ENCODE data around the gene LAMP5.

The LAMP5 gene

DNA sequence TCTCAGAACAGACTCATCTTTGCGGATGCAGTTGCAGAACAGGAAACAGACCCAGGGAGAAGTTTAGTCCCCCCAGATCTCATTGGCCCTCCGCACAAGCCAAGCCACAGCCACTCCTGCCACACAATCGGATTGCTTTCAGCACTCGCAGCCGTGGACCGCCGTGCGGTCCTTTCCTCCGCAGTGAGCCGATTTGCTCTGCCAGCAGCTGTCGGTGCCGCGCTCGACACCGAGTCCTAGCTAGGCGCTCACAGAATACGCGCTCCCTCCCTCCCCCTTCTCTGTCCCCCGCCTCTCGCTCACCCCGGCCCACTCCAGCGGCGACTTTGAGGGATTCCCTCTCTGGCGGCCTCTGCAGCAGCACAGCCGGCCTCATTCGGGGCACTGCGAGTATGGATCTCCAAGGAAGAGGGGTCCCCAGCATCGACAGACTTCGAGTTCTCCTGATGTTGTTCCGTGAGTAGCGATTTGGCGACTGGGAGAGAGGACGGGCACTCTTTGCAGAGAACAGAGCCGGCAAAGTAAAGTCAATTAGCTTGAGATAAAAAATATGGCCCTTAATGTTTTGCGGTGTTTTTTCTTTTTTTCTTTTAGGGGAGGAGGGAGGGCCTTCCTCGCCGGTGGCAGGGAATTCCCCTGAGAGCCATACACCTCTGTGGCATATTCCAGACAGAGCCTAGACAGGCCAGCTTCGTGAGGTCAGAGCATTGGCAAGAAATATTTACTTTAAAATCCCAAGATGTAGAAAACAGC lies at the start of gene LAMP5:
Gene LAMP5 (plus strand): TSS at position 130 of the 753 bp plus-strand sequence. CDS start 263 bp downstream, at position 393.
- no peaks in the 10 kb centered on the region for H3K36me3 ChIP-seq (ENCODE audit: control insufficient read depth in 2 of 2, insufficient read depth in 2 of 2, low read length in 2 of 2)
- H3K27ac ChIP-seq (ENCODE audit: low read depth in 2 of 2, low read length in 2 of 2), result no peak within 1 kb of the TSS
- no peaks in the 10 kb centered on the region for H3K4me1 ChIP-seq (ENCODE audit: control insufficient read depth in 2 of 2, insufficient read depth in 2 of 2, low read length in 2 of 2)
- no peak within 1 kb of the TSS for H3K9ac ChIP-seq (ENCODE audit: low read depth in 1 of 2, low read length in 2 of 2)
- no peaks in the 10 kb centered on the region for H3K9me3 ChIP-seq (ENCODE audit: control insufficient read depth in 2 of 2, low read length in 2 of 2)
- H3K27me3 ChIP-seq (ENCODE audit: control insufficient read depth in 2 of 2, insufficient read depth in 2 of 2, low read length in 2 of 2), result peaks cover 31 to 36% of the 10 kb centered on the region in 2 donors
- peak within 1 kb of the TSS in 1 of 2 donors; percentile 2 for H3K4me3 ChIP-seq (ENCODE audit: low read length in 2 of 2)

GRCh38 chr20:9467995-9468394 lies 46.4 kb upstream of the LAMP5 start:
- Histone ChIP-seq H3K4me3 (ENCODE audit: low read length in 2 of 2) (no peak overlapping the region), H3K9me3 (ENCODE audit: control insufficient read depth in 2 of 2, low read length in 2 of 2) (no peaks in the 10 kb centered on the region), H3K36me3 (ENCODE audit: control insufficient read depth in 2 of 2, insufficient read depth in 2 of 2, low read length in 2 of 2) (peaks cover 0 to 11% of the 10 kb centered on the region in 2 donors), H3K27ac (ENCODE audit: low read depth in 2 of 2, low read length in 2 of 2) (no peak overlapping the region), H3K27me3 (ENCODE audit: control insufficient read depth in 2 of 2, insufficient read depth in 2 of 2, low read length in 2 of 2) (no peaks in the 10 kb centered on the region), H3K9ac (ENCODE audit: low read depth in 1 of 2, low read length in 2 of 2) (no peak overlapping the region), H3K4me1 (ENCODE audit: control insufficient read depth in 2 of 2, insufficient read depth in 2 of 2, low read length in 2 of 2) (no peaks in the 10 kb centered on the region)

- H3K27ac ChIP-seq (ENCODE audit: low read depth in 2 of 2, low read length in 2 of 2), result peak overlapping the region in 1 of 2 donors; percentile 12
- H3K9me3 ChIP-seq (ENCODE audit: control insufficient read depth in 2 of 2, low read length in 2 of 2), result no peaks in the 10 kb centered on the region
- H3K4me3 ChIP-seq (ENCODE audit: low read length in 2 of 2), result no peak overlapping the region
- peaks cover 4 to 29% of the 10 kb centered on the region in 2 donors for H3K36me3 ChIP-seq (ENCODE audit: control insufficient read depth in 2 of 2, insufficient read depth in 2 of 2, low read length in 2 of 2)
- no peaks in the 10 kb centered on the region for H3K27me3 ChIP-seq (ENCODE audit: control insufficient read depth in 2 of 2, insufficient read depth in 2 of 2, low read length in 2 of 2)
- no peak overlapping the region for H3K9ac ChIP-seq (ENCODE audit: low read depth in 1 of 2, low read length in 2 of 2)
- no peaks in the 10 kb centered on the region for H3K4me1 ChIP-seq (ENCODE audit: control insufficient read depth in 2 of 2, insufficient read depth in 2 of 2, low read length in 2 of 2)
Measured at GRCh38 chr20:9474835-9475415, 39.5 kb upstream of the LAMP5 start.

DNA sequence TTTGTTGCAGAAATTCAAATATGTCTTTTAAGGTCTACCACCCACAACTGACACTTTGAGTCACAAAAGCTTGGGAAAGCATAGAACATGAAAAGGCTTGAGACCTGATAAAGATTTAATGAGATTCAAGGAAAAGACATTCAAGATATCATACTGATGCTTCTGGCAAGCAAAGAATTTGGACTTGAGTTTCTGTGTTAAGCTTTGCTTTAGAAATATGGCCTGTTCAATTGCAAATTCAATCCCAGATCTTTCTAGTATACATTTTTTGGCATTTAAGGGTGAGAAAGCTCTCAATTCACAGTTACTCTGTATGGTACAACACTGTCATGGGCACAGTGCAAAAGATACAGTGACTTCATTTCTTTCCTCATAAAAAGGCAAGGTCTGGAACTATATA lies 38.9 kb upstream of the LAMP5 start:
- no peak overlapping the region for H3K4me3 ChIP-seq (ENCODE audit: low read length in 2 of 2)
- H3K9ac ChIP-seq (ENCODE audit: low read depth in 1 of 2, low read length in 2 of 2), result no peak overlapping the region
- H3K27me3 ChIP-seq (ENCODE audit: control insufficient read depth in 2 of 2, insufficient read depth in 2 of 2, low read length in 2 of 2), result no peaks in the 10 kb centered on the region
- no peaks in the 10 kb centered on the region for H3K9me3 ChIP-seq (ENCODE audit: control insufficient read depth in 2 of 2, low read length in 2 of 2)
- no peak overlapping the region for H3K27ac ChIP-seq (ENCODE audit: low read depth in 2 of 2, low read length in 2 of 2)
- H3K36me3 ChIP-seq (ENCODE audit: control insufficient read depth in 2 of 2, insufficient read depth in 2 of 2, low read length in 2 of 2), result peaks cover 4 to 29% of the 10 kb centered on the region in 2 donors
- no peaks in the 10 kb centered on the region for H3K4me1 ChIP-seq (ENCODE audit: control insufficient read depth in 2 of 2, insufficient read depth in 2 of 2, low read length in 2 of 2)

DNA sequence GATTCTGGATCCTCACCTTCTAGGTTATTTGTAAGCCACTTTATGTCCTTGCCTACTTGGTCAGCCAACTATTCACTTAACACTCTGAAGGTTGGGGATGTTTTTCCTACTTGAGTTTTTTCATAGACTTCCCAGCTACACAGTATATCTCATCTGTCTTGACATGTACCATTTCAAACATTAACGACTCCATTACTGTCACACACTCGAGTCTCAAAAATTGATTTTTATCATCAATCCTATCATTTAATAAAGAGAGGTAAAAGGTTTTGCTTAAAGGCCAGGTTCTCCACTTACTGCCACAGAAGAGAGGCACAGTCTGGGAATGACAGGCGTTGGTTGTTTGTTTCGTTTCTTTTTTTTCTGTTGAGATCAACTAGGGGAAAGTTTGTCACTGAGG lies 38.2 kb upstream of the LAMP5 start:
- Histone ChIP-seq H3K27me3 (ENCODE audit: control insufficient read depth in 2 of 2, insufficient read depth in 2 of 2, low read length in 2 of 2) (no peaks in the 10 kb centered on the region), H3K9ac (ENCODE audit: low read depth in 1 of 2, low read length in 2 of 2) (no peak overlapping the region), H3K9me3 (ENCODE audit: control insufficient read depth in 2 of 2, low read length in 2 of 2) (no peaks in the 10 kb centered on the region), H3K36me3 (ENCODE audit: control insufficient read depth in 2 of 2, insufficient read depth in 2 of 2, low read length in 2 of 2) (peaks cover 4 to 29% of the 10 kb centered on the region in 2 donors), H3K27ac (ENCODE audit: low read depth in 2 of 2, low read length in 2 of 2) (no peak overlapping the region), H3K4me1 (ENCODE audit: control insufficient read depth in 2 of 2, insufficient read depth in 2 of 2, low read length in 2 of 2) (no peaks in the 10 kb centered on the region), H3K4me3 (ENCODE audit: low read length in 2 of 2) (no peak overlapping the region)

GRCh38 chr20:9476637-9477036 lies 37.8 kb upstream of the LAMP5 start:
- Histone ChIP-seq H3K27ac (ENCODE audit: low read depth in 2 of 2, low read length in 2 of 2) (no peak overlapping the region), H3K4me3 (ENCODE audit: low read length in 2 of 2) (no peak overlapping the region), H3K9me3 (ENCODE audit: control insufficient read depth in 2 of 2, low read length in 2 of 2) (no peaks in the 10 kb centered on the region), H3K4me1 (ENCODE audit: control insufficient read depth in 2 of 2, insufficient read depth in 2 of 2, low read length in 2 of 2) (no peaks in the 10 kb centered on the region), H3K9ac (ENCODE audit: low read depth in 1 of 2, low read length in 2 of 2) (no peak overlapping the region), H3K27me3 (ENCODE audit: control insufficient read depth in 2 of 2, insufficient read depth in 2 of 2, low read length in 2 of 2) (no peaks in the 10 kb centered on the region), H3K36me3 (ENCODE audit: control insufficient read depth in 2 of 2, insufficient read depth in 2 of 2, low read length in 2 of 2) (peaks cover 4 to 29% of the 10 kb centered on the region in 2 donors)

- Histone ChIP-seq H3K36me3 (ENCODE audit: control insufficient read depth in 2 of 2, insufficient read depth in 2 of 2, low read length in 2 of 2) (peaks cover 2 to 19% of the 10 kb centered on the region in 2 donors), H3K4me1 (ENCODE audit: control insufficient read depth in 2 of 2, insufficient read depth in 2 of 2, low read length in 2 of 2) (no peaks in the 10 kb centered on the region), H3K9me3 (ENCODE audit: control insufficient read depth in 2 of 2, low read length in 2 of 2) (no peaks in the 10 kb centered on the region), H3K27me3 (ENCODE audit: control insufficient read depth in 2 of 2, insufficient read depth in 2 of 2, low read length in 2 of 2) (no peaks in the 10 kb centered on the region), H3K4me3 (ENCODE audit: low read length in 2 of 2) (no peak overlapping the region), H3K27ac (ENCODE audit: low read depth in 2 of 2, low read length in 2 of 2) (no peak overlapping the region), H3K9ac (ENCODE audit: low read depth in 1 of 2, low read length in 2 of 2) (no peak overlapping the region)
Measured at GRCh38 chr20:9478771-9479170, 35.6 kb upstream of the LAMP5 start.

DNA sequence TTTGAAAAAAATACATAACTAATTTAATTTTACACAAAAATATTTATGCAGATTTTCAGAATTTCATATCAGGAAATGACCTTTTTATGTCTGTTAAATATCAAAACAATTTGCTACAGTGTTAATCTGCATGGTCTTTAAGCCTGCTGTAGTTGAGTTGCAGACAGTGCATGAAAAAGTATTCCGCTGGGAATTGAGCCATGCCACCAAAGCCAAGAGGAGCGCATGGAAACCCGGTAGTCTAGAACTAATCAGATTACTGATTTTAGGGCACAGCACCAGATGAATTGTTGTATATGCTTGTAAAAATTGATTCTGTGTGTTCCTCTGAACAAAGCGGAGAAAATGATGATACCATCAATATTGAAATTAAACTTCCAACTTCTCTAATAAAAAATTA lies 34.3 kb upstream of the LAMP5 start:
- no peaks in the 10 kb centered on the region for H3K4me1 ChIP-seq (ENCODE audit: control insufficient read depth in 2 of 2, insufficient read depth in 2 of 2, low read length in 2 of 2)
- H3K9ac ChIP-seq (ENCODE audit: low read depth in 1 of 2, low read length in 2 of 2), result no peak overlapping the region
- H3K27ac ChIP-seq (ENCODE audit: low read depth in 2 of 2, low read length in 2 of 2), result no peak overlapping the region
- H3K36me3 ChIP-seq (ENCODE audit: control insufficient read depth in 2 of 2, insufficient read depth in 2 of 2, low read length in 2 of 2), result peaks cover 2 to 12% of the 10 kb centered on the region in 2 donors
- H3K27me3 ChIP-seq (ENCODE audit: control insufficient read depth in 2 of 2, insufficient read depth in 2 of 2, low read length in 2 of 2), result no peaks in the 10 kb centered on the region
- H3K9me3 ChIP-seq (ENCODE audit: control insufficient read depth in 2 of 2, low read length in 2 of 2), result no peaks in the 10 kb centered on the region
- no peak overlapping the region for H3K4me3 ChIP-seq (ENCODE audit: low read length in 2 of 2)

DNA sequence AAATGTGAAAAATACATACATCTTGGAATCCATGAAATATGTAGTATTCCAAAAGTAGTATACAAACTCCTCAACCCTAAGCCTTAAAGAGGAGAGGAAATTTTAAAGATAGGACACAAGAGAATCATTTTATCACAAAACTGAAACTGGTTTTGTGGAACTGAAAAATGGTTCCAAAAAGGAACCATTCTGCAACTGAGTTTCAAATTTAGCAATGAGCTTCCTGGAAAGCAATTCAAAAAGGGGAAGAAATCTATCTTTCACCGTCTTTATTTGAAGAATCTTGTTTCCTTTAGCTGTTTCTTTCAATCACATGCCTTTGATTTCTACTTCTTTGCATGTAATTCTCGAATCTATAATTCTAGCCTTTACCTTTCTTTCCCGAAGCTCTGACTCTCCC lies 32.2 kb upstream of the LAMP5 start:
- no peak overlapping the region for H3K9ac ChIP-seq (ENCODE audit: low read depth in 1 of 2, low read length in 2 of 2)
- no peak overlapping the region for H3K27ac ChIP-seq (ENCODE audit: low read depth in 2 of 2, low read length in 2 of 2)
- no peaks in the 10 kb centered on the region for H3K4me1 ChIP-seq (ENCODE audit: control insufficient read depth in 2 of 2, insufficient read depth in 2 of 2, low read length in 2 of 2)
- H3K27me3 ChIP-seq (ENCODE audit: control insufficient read depth in 2 of 2, insufficient read depth in 2 of 2, low read length in 2 of 2), result no peaks in the 10 kb centered on the region
- H3K9me3 ChIP-seq (ENCODE audit: control insufficient read depth in 2 of 2, low read length in 2 of 2), result no peaks in the 10 kb centered on the region
- H3K4me3 ChIP-seq (ENCODE audit: low read length in 2 of 2), result no peak overlapping the region
- H3K36me3 ChIP-seq (ENCODE audit: control insufficient read depth in 2 of 2, insufficient read depth in 2 of 2, low read length in 2 of 2), result peaks cover 0 to 5% of the 10 kb centered on the region in 2 donors

DNA sequence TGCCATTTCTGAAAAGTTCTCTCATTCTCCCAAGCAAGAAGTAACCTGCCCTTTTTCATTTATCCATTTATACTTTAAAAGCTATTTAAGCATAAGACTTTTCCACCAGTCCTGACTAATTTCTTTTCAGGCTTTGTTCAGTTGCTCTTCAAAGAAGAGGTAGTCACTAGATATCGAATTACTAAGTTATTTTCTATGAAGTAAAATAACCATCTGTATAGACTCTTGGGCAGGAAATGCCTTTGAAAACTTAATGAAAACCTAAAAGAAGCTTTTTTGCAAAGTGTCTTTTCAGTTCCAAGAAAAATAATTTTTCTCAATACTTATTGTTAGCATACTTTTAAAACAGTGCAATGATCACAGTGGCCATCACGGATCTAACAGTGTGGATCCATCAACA lies 31.3 kb upstream of the LAMP5 start:
- Histone ChIP-seq H3K27me3 (ENCODE audit: control insufficient read depth in 2 of 2, insufficient read depth in 2 of 2, low read length in 2 of 2) (no peaks in the 10 kb centered on the region), H3K4me1 (ENCODE audit: control insufficient read depth in 2 of 2, insufficient read depth in 2 of 2, low read length in 2 of 2) (no peaks in the 10 kb centered on the region), H3K9ac (ENCODE audit: low read depth in 1 of 2, low read length in 2 of 2) (no peak overlapping the region), H3K27ac (ENCODE audit: low read depth in 2 of 2, low read length in 2 of 2) (no peak overlapping the region), H3K9me3 (ENCODE audit: control insufficient read depth in 2 of 2, low read length in 2 of 2) (no peaks in the 10 kb centered on the region), H3K4me3 (ENCODE audit: low read length in 2 of 2) (no peak overlapping the region), H3K36me3 (ENCODE audit: control insufficient read depth in 2 of 2, insufficient read depth in 2 of 2, low read length in 2 of 2) (peaks cover 0 to 4% of the 10 kb centered on the region in 2 donors)

Measured in mucosa of rectum (tissue), 2 donors.